ENCODE measurements around the gene CLEC2D.

GRCh38 chr12:9673404-9674225, 4.1 kb downstream of the CLEC2D start:
- TF ChIP-seq CTCF (IDR thresholded peaks at IDR 0.05), result no peak
- TF ChIP-seq POLR2AphosphoS5 (IDR thresholded peaks at IDR 0.05), result no peak
- TF ChIP-seq EP300 (IDR thresholded peaks at IDR 0.05), result no peak

All from sigmoid colon (tissue), 4 donors.